D721Med (cell line): ENCODE results near the gene ALDH4A1.
A peak's percentile ranks its signal among the peaks of the same experiment; 100 is the strongest.

Source experiments
- DNase-seq: peaks from one replicate; pipeline ENCODE4 v3.0.0; 2011; ENCODE audit warnings: low spot score; ENCODE audit not compliant: insufficient read length
- FAIRE-seq: peaks from 2 replicates; lab custom pipeline; 2011; peaks lifted over from hg19 to GRCh38; lab: Jason Lieb, UNC
- CTCF ChIP-seq: IDR thresholded peaks from 2 replicates; pipeline ENCODE4 v1.5.1; 2012; ENCODE audit warnings: mild to moderate bottlenecking, control low read depth; ENCODE audit not compliant: insufficient read depth; ENCODE audit errors: missing control alignments

Gene ALDH4A1

GRCh38 chr1:18917071-18917799 is 14.9 kb upstream of the ALDH4A1 start:
- no peak for DNase-seq
- TF ChIP-seq CTCF, result no peak
- FAIRE-seq, result no peak

GRCh38 chr1:18915341-18915740 is 13.0 kb upstream of the ALDH4A1 start:
- FAIRE-seq (no peak), DNase-seq (no peak)
- no peak for TF ChIP-seq CTCF

GRCh38 chr1:18913065-18913835 is 10.9 kb upstream of the ALDH4A1 start:
- no peak for FAIRE-seq
- peak; percentile 82 for DNase-seq
- peak; percentile 90 for TF ChIP-seq CTCF

- DNase-seq (no peak), FAIRE-seq (no peak)
- TF ChIP-seq CTCF, result no peak
Observed at GRCh38 chr1:18912550-18912949, 10.2 kb upstream of the ALDH4A1 start.

GRCh38 chr1:18908911-18909771 is 6.8 kb upstream of the ALDH4A1 start:
- DNase-seq, result no peak
- FAIRE-seq, result no peak
- TF ChIP-seq CTCF, result no peak

- DNase-seq (no peak), FAIRE-seq (no peak)
- no peak for TF ChIP-seq CTCF
Observed at GRCh38 chr1:18907917-18908845, 5.8 kb upstream of the ALDH4A1 start.
